DMS153 (cell line): ENCODE data around the gene TIMM17A.

Experiments used
- DNase-seq: peaks from one replicate; lab custom pipeline; 2025; lab: John Stamatoyannopoulos, UW

The TIMM17A gene

DNA sequence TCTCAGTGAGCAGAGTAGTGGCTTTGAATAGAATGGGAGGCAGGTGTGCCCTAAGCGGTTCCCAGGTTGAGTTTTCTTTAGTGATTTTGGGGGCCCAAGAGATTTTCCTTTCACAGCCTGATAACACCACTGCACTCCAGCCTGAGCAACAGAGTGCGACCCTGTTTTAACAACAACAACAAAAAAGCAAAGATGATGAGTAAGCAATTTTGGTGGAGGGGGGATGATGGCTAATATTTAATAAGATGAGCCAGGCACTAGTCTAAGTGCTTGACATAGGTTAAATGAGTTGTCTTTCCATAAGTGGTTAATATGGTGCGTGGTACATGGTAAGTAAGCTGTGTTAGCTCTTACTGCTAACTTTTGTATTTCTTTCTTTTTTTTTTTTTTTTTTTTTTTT, 29.1 kb downstream of the TIMM17A start:
- no peak for DNase-seq

DNA sequence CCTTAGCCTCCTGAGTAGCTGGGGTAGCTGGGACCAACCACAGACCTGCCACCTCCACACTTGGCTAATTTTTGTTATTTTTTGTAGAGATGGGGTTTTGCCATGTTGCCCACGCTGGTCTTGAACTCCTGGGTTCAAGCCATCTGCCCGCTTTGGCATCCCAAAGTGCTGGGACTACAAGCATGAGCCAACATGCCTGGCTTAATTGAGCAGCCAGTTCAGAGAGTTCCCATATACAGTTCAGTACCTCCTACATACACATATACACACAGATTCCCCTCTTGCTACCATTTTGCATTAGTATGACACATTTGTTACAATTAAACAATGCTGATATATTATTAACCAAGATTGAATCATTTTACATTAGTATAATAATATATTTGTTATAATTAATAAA, 30.1 kb downstream of the TIMM17A start:
- no peak for DNase-seq

DNA sequence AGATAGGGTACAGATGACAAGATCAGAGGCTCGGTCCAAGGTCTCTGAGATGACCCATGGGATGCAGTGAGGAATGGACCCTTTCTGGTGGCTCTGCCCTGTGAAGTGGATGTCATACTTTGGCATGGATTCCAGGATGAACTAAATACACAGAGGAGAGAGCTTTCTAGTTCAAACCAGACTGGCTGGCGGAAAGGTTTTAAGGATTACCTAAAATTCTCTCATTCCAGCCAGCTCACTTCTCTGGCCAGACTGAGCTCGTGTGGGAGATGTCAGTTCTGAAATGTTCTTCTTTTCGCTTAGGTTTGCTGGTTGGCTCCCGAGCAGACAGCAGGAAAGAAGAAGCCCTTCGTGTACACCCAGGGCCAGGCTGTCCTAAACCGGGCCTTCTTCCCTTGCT, 33.3 kb downstream of the TIMM17A start:
- DNase-seq = no peak

DNA sequence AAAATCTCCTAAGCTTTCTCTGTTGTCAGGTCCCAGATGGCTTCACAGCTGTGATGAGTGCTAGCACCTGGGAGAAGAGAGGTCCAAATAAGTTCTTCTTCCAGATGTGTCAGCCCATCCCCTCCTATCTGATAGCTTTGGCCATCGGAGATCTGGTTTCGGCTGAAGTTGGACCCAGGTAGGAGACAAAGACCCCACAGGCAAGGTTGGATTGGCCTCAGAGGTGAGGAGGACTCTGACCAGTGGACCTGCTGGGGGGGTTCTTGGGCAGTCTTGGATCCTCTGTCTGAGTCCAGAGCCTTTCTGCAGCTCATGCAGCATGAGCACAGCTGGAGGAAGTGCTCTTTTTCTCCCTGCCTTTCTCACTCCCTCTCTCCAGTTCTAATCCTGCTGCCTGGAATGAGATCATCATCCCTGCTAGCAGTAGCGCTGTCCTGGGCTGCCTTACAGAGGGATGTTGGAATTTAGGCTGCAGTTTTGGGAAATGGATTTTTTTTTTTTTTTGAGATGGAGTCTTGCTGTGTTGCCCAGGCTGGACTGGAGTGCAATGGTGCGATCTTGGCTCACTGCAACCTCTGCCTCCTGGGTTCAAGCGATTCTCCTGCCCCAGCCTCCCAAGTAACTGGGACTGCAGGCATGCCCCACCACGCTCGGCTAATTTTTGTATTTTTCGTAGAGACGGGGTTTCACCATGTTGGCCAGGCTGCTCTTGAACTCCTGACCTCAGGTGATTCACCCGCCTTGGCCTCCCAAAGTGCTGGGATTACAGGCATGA, 34.2 kb downstream of the TIMM17A start:
- DNase-seq = no peak

DNA sequence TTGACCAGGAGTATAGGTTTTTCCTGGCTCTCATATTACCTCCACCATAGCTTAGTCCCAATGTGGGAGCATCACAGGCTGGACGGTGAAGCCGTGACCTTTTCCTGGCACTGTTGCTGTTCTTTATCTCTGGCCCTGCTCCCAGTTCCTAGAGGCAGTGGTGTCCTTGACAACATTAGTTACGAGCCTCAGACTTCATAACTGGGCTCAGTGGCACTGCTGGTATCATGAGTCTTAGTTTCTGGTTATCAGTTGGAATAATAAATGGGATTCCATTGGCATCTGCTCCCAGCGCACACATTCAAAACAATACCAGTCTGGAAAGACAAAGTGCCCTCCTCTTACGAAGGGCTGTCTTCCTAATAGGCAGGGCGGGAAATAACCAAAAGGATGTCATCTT, 35.1 kb downstream of the TIMM17A start:
- no peak for DNase-seq

DNA sequence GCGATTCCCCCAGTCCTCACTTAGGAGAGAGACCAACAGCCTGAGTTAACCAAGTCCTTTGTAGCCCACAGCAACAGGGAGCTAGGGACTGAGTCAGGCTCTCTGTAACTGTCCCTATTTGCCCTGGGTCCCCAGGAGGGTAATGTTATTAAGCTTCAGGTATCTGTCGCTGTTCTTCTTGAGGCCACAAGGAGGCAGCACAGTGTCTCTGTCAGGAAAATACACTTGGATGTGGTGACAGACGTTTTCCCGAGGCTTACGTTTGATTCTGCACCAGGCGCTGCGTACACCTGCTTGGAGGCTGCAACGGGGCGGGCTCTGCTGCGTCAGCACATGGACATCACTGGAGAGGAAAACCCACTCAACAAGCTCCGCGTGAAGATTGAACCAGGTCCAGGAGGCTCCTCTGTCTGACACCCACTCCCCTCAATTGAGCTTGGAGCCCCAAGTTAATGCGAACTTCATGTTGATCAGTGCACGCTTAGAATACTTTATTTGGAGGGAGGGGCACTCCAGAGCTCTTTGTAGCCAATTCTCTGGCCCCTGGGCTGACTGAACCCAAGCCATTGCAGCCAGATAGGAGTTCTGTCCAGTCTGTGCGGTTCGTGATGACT, 44.4 kb downstream of the TIMM17A start:
- peak; percentile 77 for DNase-seq

DNA sequence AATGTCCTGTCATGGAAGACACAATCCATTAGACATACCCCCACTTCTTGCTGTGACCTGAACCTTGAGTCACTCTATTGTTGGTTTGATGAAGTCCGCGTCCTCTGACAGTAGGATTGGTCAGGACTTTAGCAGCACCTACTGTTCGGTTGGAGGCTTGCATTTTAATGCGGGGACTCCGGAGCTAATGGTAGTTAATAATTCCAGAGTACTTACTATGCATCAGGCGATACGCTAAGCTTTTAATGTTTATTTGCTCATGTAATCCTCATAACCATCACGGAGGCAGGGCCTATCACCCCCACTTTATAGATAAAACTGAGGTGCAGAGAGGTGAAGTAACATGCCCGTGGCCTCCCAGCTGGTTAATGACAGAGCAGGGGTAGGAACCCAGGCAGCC, 47.2 kb downstream of the TIMM17A start:
- DNase-seq = no peak

DNA sequence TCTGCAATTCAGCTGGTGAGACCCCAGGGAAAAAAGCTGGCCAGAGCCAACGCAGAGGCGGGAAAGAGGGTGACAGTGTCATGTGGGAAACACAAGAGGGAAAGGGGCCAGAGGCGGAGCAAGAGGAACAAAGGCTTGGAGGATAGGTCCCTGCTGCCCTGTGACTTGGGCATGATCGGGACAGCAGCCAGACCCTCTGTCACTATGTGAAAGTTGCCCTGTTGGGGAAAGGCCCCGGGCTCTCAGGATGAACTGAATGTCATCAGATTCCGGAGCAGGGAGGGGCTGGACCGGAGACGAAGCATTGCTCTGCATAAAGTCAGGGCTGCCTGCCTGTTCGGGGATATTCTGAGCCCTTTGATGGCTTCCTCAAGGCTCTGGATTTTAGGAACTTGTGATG, 49.4 kb downstream of the TIMM17A start:
- no peak for DNase-seq

DNA sequence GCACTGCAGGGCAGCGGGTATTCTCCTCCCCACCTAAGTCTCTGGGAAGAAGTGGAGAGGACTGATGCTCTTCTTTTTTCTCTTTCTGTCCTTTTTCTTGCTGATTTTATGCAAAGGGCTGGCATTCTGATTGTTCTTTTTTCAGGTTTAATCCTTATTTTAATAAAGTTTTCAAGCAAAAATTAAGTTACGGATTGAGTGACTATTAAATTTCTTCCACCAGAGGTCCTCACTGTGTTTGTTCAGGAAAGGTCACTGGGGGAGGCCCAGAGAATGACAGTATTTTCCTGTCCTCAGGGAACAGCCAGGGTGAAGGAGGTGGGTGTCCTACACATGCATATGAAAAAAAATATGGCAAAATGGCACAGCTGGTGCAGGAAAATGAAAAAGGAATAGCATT, 50.7 kb downstream of the TIMM17A start:
- DNase-seq = no peak

DNA sequence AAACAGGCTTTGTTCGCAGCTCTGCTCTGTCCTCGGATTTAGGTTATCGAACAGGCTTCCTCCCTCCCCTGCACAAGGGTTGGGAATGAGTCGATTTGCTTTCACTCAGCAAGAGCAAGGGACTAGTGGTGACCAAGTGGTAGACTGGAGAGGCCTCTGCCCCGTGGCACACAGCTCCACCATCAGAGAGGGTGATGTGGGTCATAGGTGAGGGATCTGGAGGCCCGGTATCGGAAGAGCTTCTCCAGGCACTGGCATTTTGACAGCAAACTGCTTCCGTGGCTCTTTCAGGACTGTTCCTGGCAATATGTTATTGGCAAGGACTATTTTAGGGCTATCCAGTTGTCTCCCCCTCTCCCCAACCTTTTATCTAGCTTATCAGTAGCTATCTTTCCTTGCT, 52.0 kb downstream of the TIMM17A start:
- DNase-seq = no peak

DNA sequence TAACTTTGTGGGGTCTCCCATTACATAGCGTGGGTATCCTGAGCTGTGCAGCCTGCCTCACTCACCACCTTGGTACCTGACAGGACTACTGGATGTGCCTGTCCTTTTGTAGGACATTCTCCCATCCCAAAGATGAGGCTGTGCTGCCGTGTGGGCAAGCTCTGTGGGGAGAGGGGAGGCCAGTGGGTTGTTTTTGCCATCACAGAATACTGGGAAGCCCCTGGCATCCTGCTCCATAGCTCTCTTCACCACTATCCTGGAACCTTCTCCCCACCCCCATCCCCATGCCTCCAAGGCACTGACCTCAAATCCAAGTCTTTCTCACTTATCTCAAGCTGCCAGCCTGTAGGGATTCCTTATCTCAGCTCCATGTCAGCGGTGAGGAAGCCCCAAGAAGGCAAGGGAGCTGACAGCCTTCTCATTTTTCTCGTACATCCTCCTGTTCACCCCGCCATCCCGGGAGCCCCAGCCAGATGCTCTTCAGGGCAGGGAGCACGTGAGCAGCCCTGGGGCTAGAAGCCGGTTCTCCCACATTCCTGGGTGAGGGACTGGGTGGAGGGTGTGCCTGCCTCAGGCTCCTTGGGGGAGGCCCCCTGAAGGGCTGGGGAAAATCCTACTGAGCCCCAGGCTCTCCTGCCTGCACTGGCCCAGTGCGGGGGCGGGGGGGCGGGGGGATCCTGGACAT, 52.6 kb downstream of the TIMM17A start:
- peak; percentile 82 for DNase-seq

DNA sequence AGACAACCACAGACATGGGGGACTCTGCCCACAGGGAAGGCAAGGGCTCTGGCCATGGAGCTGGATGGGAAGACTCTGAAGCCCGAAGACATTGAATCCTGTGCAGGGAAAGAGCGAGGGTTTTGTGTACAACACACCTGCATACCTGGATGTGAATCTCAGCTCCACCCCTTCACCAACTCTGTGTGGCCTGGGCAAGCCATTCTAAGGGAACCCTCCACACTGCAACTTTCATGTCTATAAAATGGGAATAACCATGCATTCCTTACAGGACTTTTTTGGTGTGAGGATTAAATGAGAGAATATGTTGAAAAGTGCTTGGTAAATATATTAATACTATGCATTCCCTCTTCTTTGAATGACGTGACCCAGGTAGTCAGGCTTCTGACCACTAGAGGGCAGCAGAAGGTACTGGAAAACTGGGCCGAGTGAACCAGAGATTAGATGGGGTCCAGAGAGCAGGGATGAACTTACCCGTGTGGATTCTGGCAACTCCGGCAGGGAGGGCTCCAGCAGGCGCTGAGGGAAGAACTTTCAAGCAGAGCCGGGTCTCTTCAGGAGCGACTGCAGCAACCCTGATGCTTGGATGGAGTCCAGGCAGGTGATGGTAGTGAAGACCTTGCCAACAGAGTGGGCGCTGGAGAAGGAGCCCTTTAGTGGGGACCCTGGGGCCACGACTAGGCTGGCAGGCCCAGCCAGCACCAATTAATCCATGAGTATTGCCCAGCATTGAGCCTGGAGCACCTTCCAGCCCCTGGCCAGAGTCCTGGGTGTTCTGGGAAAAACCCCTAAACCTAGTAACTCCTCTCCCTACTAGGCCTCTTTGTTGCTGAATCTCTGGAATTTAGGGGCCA, 54.2 kb downstream of the TIMM17A start:
- DNase-seq = peak; percentile 84

DNA sequence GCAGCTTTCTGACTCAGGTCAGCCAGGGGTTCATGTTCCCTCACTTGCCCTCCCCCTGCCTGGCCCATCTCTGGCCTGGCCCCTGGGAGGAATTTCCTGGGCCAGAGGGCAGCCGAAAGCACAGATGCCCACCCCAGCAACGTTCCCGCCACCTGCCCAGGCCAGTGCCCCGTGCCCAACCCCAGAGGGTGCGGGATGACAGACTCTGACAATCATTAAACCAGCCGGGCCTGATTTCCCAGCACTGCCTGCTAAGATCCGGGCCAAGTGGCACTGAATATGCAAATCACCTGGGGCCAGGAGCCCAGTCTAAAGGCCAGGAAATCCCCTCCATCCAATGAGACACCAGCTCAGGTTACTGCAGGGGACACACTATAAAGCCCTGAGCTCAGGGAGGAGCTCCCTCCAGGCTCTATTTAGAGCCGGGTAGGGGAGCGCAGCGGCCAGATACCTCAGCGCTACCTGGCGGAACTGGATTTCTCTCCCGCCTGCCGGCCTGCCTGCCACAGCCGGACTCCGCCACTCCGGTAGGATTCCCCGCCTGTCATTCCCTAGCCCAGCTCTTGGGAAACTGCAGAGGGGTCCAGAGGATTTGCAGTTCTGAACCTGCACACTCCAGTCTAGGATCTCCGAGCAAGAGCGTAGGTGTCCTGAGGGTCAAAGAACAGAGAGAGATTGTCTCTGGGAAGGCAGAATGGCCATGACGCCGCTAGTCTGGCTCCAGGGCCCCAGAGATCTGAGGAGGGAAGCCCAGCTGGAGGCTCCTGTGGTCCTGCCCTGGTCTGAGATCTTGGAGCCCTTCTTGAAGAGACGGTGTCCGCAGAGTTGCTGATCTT, 55.1 kb downstream of the TIMM17A start, which contains the start of gene ELF3:
ELF3 (plus strand) TSS at position 408 of the 836 bp plus-strand sequence. CDS start 550 bp downstream, outside the sequence.
- peak; percentile 100 for DNase-seq

DNA sequence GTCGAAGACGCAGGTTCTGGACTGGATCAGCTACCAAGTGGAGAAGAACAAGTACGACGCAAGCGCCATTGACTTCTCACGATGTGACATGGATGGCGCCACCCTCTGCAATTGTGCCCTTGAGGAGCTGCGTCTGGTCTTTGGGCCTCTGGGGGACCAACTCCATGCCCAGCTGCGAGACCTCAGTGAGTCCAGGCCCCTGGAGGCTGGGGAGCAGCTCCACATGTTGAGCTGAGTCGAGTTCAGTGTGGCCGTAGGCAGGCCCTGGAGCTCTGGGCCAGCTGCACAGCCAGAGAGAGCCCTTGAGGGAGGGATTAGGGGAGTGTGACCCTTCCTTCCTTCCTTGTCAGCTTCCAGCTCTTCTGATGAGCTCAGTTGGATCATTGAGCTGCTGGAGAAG, 56.7 kb downstream of the TIMM17A start:
- no peak for DNase-seq

DNA sequence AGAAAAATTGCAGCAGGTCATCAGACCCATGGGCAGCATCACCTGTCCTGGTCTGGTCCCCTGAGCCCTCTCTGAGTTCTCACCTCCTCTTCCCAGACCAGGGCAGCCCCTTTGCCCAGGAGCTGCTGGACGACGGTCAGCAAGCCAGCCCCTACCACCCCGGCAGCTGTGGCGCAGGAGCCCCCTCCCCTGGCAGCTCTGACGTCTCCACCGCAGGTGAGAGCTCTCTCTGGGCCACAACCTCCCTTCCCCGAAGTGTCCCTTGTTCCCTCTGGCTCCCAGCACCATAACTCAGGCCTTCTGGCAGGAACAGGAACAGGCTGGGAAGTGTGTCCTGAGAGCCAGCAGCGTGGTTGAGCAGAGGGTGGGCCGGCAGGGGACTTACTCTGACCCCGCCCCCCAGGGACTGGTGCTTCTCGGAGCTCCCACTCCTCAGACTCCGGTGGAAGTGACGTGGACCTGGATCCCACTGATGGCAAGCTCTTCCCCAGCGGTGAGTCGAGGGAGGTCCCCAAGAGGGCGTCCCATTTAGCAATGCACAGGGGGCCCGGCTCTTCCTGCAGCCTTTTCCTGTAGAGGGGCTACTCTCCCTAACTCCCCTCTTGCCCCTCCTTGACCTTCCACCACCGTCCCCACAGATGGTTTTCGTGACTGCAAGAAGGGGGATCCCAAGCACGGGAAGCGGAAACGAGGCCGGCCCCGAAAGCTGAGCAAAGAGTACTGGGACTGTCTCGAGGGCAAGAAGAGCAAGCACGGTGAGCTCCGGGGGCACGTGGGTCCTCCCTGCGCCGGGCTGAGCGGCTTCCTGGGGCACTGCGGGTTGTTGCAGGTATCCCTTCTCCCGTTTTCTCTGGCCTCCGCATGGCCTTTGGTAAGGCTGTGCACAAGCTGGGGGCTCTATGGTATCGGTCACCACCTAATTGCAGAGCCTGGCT, 57.5 kb downstream of the TIMM17A start:
- DNase-seq = no peak

DNA sequence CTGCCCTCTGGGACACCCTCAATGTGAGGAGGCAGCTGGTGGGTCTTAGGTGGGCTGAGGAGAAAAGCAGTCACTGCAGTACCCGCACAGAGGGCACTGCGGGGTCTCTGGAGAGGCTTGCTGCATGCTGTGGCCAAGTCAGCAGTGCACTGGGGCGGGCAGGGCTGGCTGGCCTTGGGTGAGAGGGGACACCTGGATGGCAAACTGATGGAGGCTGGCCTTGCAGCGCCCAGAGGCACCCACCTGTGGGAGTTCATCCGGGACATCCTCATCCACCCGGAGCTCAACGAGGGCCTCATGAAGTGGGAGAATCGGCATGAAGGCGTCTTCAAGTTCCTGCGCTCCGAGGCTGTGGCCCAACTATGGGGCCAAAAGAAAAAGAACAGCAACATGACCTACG, 58.3 kb downstream of the TIMM17A start:
- no peak for DNase-seq

DNA sequence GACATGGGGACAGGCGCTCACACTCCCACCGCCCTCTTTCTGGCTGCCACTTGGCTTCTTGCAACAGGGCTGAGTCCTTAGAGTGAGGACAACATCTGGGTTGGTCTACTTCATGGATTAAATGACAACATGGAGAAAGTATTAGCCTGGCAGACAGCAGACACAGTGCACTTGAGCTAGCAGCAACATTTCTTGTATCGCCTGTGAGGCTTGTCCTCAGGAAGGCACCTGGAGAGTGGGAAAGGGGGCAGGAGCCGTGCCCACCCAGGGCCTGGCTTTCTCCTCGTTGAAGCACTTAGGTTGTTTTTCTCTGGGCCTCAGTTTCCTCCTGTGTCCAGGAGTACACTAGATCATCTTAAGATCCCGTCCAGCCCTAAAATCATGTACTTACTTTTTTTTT, 58.8 kb downstream of the TIMM17A start:
- no peak for DNase-seq

DNA sequence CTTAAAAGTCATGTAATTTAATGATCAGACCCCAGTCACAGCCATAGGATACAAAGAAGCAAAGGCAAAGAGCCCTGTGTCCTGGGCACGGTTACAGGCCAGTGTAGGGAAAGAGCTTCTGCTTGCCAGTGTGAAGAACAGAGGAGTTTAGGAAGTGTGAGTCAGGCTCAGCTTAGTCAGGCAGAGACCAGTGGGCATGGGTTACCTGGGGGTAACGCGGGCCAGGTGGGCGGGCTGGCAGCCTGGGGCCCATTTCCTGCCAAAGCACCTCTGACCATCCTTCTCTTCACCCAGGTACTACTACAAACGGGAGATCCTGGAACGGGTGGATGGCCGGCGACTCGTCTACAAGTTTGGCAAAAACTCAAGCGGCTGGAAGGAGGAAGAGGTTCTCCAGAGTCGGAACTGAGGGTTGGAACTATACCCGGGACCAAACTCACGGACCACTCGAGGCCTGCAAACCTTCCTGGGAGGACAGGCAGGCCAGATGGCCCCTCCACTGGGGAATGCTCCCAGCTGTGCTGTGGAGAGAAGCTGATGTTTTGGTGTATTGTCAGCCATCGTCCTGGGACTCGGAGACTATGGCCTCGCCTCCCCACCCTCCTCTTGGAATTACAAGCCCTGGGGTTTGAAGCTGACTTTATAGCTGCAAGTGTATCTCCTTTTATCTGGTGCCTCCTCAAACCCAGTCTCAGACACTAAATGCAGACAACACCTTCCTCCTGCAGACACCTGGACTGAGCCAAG, 59.8 kb downstream of the TIMM17A start:
- DNase-seq = no peak

DNA sequence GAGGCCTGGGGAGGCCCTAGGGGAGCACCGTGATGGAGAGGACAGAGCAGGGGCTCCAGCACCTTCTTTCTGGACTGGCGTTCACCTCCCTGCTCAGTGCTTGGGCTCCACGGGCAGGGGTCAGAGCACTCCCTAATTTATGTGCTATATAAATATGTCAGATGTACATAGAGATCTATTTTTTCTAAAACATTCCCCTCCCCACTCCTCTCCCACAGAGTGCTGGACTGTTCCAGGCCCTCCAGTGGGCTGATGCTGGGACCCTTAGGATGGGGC, 60.3 kb downstream of the TIMM17A start:
- DNase-seq = no peak
